ENCODE measurements around the gene RIOX2.

The RIOX2 gene

DNA sequence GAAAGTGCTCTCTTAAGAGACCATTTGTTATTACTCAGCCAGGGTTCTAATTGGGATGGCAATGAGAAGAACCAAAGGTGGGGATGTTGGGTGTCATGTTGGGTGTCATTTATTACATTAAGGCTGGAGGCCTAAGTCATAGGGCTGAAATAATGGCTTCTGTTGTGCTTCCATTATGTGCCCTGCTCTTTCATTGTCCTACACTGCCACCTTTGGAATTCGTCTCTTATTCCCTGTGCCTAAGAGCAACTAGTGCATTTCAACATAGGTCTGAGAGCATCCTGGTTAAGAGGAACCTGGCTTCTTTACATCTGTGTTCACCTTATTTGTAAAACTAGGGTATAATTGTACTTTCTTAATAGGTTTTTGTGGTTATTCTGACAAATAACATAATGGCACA lies 32.2 kb downstream of the RIOX2 start:
- Histone ChIP-seq H2AFZ (ENCODE audit: low read length) (no peak overlapping the region), H3K4me2 (ENCODE audit: low read depth, low read length, poor library complexity, severe bottlenecking) (no peak overlapping the region), H3F3A (ENCODE audit: low read depth) (no peaks in the 10 kb centered on the region), H3K36me3 (ENCODE audit: insufficient read depth, low read length) (peaks cover 17% of the 10 kb centered on the region; the same call in 1 of the 2 replicates), H3K9me2 (replicated peaks; ENCODE audit: low read depth, low read length) (no peaks in the 10 kb centered on the region), H3K9ac (ENCODE audit: low read depth, low read length, poor library complexity, severe bottlenecking) (no peak overlapping the region), H4K20me1 (ENCODE audit: insufficient read depth, low read length, poor library complexity, severe bottlenecking) (no peaks in the 10 kb centered on the region), H3K27me3 (ENCODE audit: insufficient read depth, low read length, poor library complexity, severe bottlenecking) (no peaks in the 10 kb centered on the region), H3K9me3 (ENCODE audit: insufficient read depth, low read depth, low read length) (no peaks in the 10 kb centered on the region), H3K4me3 (ENCODE audit: low read length, poor library complexity, severe bottlenecking) (no peak overlapping the region), H3K79me2 (ENCODE audit: insufficient read depth, low read length) (no peaks in the 10 kb centered on the region), H3K4me1 (ENCODE audit: insufficient read depth, low read length, poor library complexity, severe bottlenecking) (no peaks in the 10 kb centered on the region)
- TF ChIP-seq, protein P1, sequence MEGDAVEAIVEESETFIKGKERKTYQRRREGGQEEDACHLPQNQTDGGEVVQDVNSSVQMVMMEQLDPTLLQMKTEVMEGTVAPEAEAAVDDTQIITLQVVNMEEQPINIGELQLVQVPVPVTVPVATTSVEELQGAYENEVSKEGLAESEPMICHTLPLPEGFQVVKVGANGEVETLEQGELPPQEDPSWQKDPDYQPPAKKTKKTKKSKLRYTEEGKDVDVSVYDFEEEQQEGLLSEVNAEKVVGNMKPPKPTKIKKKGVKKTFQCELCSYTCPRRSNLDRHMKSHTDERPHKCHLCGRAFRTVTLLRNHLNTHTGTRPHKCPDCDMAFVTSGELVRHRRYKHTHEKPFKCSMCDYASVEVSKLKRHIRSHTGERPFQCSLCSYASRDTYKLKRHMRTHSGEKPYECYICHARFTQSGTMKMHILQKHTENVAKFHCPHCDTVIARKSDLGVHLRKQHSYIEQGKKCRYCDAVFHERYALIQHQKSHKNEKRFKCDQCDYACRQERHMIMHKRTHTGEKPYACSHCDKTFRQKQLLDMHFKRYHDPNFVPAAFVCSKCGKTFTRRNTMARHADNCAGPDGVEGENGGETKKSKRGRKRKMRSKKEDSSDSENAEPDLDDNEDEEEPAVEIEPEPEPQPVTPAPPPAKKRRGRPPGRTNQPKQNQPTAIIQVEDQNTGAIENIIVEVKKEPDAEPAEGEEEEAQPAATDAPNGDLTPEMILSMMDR (conservative IDR thresholded peaks at IDR 0.05; ENCODE audit: low read length), result peak; percentile 34; the same call in 1 of the 2 replicates
- no peak for TF ChIP-seq EZH2phosphoT487 (IDR thresholded peaks at IDR 0.05; ENCODE audit: borderline replicate concordance)

DNA sequence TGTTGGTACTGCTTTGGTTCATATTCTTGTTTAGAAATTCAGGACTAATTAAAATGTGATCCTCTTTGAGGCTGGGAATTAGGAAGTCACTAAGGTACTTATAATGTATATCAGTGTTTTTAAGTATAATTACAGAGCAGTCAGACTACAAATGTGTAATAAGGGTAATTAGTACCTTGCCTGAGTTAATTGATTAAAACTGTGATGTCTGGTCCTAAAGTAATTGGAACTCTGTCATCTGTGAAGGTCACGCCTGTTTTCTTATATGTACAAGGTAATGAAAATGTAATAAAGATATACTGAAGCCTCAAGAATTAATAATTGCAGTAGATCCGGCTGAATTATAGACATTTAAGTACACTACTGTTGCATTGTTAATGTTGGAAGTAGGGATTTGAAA lies 32.8 kb downstream of the RIOX2 start:
- H3K4me2 ChIP-seq (ENCODE audit: low read depth, low read length, poor library complexity, severe bottlenecking), result no peak overlapping the region
- no peak overlapping the region for H3K9ac ChIP-seq (ENCODE audit: low read depth, low read length, poor library complexity, severe bottlenecking)
- H3K4me1 ChIP-seq (ENCODE audit: insufficient read depth, low read length, poor library complexity, severe bottlenecking), result no peaks in the 10 kb centered on the region
- no peak for TF ChIP-seq EZH2phosphoT487 (IDR thresholded peaks at IDR 0.05; ENCODE audit: borderline replicate concordance)
- TF ChIP-seq, protein P1 (conservative IDR thresholded peaks at IDR 0.05; ENCODE audit: low read length), result no peak
- no peaks in the 10 kb centered on the region for H3F3A ChIP-seq (ENCODE audit: low read depth)
- H3K36me3 ChIP-seq (ENCODE audit: insufficient read depth, low read length), result peaks cover 11% of the 10 kb centered on the region; the same call in 1 of the 2 replicates
- no peak overlapping the region for H2AFZ ChIP-seq (ENCODE audit: low read length)
- no peaks in the 10 kb centered on the region for H3K27me3 ChIP-seq (ENCODE audit: insufficient read depth, low read length, poor library complexity, severe bottlenecking)
- no peak overlapping the region for H3K4me3 ChIP-seq (ENCODE audit: low read length, poor library complexity, severe bottlenecking)
- no peaks in the 10 kb centered on the region for H3K9me3 ChIP-seq (ENCODE audit: insufficient read depth, low read depth, low read length)
- no peaks in the 10 kb centered on the region for H3K9me2 ChIP-seq (replicated peaks; ENCODE audit: low read depth, low read length)
- no peaks in the 10 kb centered on the region for H3K79me2 ChIP-seq (ENCODE audit: insufficient read depth, low read length)
- no peaks in the 10 kb centered on the region for H4K20me1 ChIP-seq (ENCODE audit: insufficient read depth, low read length, poor library complexity, severe bottlenecking)

DNA sequence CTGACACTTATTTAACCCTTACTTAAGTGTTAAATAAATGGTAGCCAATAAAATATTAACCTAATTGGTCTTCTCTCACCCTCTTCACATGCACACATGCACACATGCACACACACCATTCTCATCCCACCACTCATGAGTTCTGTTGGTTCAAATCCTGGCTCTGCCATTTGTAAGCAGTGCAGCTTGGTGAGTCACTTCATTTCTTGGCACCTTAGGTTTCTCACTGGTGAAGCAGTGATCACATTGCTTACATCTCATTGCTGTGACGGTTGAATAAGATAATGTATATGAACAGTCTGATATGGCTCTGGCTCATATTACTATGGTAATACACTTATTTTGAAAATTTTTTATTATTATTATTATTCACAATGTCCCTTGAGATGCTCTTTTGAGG lies 33.8 kb downstream of the RIOX2 start:
- H2AFZ ChIP-seq (ENCODE audit: low read length), result no peak overlapping the region
- H3K9me2 ChIP-seq (replicated peaks; ENCODE audit: low read depth, low read length), result no peaks in the 10 kb centered on the region
- no peaks in the 10 kb centered on the region for H3K4me1 ChIP-seq (ENCODE audit: insufficient read depth, low read length, poor library complexity, severe bottlenecking)
- no peaks in the 10 kb centered on the region for H4K20me1 ChIP-seq (ENCODE audit: insufficient read depth, low read length, poor library complexity, severe bottlenecking)
- no peak overlapping the region for H3K9ac ChIP-seq (ENCODE audit: low read depth, low read length, poor library complexity, severe bottlenecking)
- H3F3A ChIP-seq (ENCODE audit: low read depth), result no peaks in the 10 kb centered on the region
- H3K4me3 ChIP-seq (ENCODE audit: low read length, poor library complexity, severe bottlenecking), result no peak overlapping the region
- no peaks in the 10 kb centered on the region for H3K27me3 ChIP-seq (ENCODE audit: insufficient read depth, low read length, poor library complexity, severe bottlenecking)
- H3K36me3 ChIP-seq (ENCODE audit: insufficient read depth, low read length), result peaks cover 7% of the 10 kb centered on the region; the same call in 1 of the 2 replicates
- no peaks in the 10 kb centered on the region for H3K79me2 ChIP-seq (ENCODE audit: insufficient read depth, low read length)
- TF ChIP-seq, protein P1 (conservative IDR thresholded peaks at IDR 0.05; ENCODE audit: low read length), result no peak
- no peak for TF ChIP-seq EZH2phosphoT487 (IDR thresholded peaks at IDR 0.05; ENCODE audit: borderline replicate concordance)
- no peaks in the 10 kb centered on the region for H3K9me3 ChIP-seq (ENCODE audit: insufficient read depth, low read depth, low read length)
- no peak overlapping the region for H3K4me2 ChIP-seq (ENCODE audit: low read depth, low read length, poor library complexity, severe bottlenecking)

Measured in Loucy (cell line).